ENCODE results near the gene UNC13B.

DNA sequence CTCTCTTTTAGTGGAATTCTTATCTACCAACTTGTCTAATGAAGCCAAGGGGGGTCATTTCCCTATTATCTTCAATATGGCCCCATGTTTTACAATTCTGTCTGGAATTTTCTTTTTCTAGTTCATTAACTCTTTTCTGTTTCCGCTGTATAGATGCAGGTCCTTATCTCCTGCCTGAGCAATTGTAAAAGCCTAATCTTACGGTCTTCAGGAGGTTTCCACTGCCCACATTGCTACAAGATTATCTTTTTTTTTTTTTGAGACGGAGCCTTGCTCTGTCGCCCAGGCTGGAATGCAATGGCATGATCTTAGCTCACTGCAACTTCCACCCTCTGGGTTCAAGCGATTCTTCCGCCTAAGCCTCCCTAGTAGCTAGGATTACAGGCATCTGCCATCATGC, 132.3 kb downstream of the UNC13B start:
- TF ChIP-seq, protein P1, sequence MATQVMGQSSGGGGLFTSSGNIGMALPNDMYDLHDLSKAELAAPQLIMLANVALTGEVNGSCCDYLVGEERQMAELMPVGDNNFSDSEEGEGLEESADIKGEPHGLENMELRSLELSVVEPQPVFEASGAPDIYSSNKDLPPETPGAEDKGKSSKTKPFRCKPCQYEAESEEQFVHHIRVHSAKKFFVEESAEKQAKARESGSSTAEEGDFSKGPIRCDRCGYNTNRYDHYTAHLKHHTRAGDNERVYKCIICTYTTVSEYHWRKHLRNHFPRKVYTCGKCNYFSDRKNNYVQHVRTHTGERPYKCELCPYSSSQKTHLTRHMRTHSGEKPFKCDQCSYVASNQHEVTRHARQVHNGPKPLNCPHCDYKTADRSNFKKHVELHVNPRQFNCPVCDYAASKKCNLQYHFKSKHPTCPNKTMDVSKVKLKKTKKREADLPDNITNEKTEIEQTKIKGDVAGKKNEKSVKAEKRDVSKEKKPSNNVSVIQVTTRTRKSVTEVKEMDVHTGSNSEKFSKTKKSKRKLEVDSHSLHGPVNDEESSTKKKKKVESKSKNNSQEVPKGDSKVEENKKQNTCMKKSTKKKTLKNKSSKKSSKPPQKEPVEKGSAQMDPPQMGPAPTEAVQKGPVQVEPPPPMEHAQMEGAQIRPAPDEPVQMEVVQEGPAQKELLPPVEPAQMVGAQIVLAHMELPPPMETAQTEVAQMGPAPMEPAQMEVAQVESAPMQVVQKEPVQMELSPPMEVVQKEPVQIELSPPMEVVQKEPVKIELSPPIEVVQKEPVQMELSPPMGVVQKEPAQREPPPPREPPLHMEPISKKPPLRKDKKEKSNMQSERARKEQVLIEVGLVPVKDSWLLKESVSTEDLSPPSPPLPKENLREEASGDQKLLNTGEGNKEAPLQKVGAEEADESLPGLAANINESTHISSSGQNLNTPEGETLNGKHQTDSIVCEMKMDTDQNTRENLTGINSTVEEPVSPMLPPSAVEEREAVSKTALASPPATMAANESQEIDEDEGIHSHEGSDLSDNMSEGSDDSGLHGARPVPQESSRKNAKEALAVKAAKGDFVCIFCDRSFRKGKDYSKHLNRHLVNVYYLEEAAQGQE (IDR thresholded peaks at IDR 0.05; ENCODE audit: low read depth), result no peak
- no peak for TF ChIP-seq POLR2AphosphoS5 (IDR thresholded peaks at IDR 0.05; ENCODE audit: low read depth, low read length)
- TF ChIP-seq, protein P2, sequence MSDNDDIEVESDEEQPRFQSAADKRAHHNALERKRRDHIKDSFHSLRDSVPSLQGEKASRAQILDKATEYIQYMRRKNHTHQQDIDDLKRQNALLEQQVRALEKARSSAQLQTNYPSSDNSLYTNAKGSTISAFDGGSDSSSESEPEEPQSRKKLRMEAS (IDR thresholded peaks at IDR 0.05), result no peak
- TF ChIP-seq, protein P3, sequence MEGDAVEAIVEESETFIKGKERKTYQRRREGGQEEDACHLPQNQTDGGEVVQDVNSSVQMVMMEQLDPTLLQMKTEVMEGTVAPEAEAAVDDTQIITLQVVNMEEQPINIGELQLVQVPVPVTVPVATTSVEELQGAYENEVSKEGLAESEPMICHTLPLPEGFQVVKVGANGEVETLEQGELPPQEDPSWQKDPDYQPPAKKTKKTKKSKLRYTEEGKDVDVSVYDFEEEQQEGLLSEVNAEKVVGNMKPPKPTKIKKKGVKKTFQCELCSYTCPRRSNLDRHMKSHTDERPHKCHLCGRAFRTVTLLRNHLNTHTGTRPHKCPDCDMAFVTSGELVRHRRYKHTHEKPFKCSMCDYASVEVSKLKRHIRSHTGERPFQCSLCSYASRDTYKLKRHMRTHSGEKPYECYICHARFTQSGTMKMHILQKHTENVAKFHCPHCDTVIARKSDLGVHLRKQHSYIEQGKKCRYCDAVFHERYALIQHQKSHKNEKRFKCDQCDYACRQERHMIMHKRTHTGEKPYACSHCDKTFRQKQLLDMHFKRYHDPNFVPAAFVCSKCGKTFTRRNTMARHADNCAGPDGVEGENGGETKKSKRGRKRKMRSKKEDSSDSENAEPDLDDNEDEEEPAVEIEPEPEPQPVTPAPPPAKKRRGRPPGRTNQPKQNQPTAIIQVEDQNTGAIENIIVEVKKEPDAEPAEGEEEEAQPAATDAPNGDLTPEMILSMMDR (IDR thresholded peaks at IDR 0.05 in 2 of 3, conservative IDR thresholded peaks at IDR 0.05 in 1 of 3; ENCODE audit: borderline replicate concordance in 1 of 3, insufficient read depth in 1 of 3, low read depth in 2 of 3, low read length in 2 of 3), result no peak
- TF ChIP-seq POLR2A (IDR thresholded peaks at IDR 0.05; ENCODE audit: borderline replicate concordance, extremely low read depth, insufficient read depth, insufficient read length), result no peak
- TF ChIP-seq ZNF274 (IDR thresholded peaks at IDR 0.05; ENCODE audit: low read depth, low read length), result no peak
- no peak for TF ChIP-seq ELF1 (IDR thresholded peaks at IDR 0.05; ENCODE audit: borderline replicate concordance, low read depth)
- TF ChIP-seq EZH2phosphoT487 (IDR thresholded peaks at IDR 0.05; ENCODE audit: borderline replicate concordance), result no peak
- no peak for TF ChIP-seq SP1 (IDR thresholded peaks at IDR 0.05; ENCODE audit: low read depth)
- no peak for TF ChIP-seq JUND (IDR thresholded peaks at IDR 0.05)
- no peak for TF ChIP-seq YY1 (IDR thresholded peaks at IDR 0.05; ENCODE audit: extremely low read depth, insufficient replicate concordance, low read depth, low read length)
